Measurements from ENCODE around the gene MBTPS1.

MBTPS1 gene

DNA sequence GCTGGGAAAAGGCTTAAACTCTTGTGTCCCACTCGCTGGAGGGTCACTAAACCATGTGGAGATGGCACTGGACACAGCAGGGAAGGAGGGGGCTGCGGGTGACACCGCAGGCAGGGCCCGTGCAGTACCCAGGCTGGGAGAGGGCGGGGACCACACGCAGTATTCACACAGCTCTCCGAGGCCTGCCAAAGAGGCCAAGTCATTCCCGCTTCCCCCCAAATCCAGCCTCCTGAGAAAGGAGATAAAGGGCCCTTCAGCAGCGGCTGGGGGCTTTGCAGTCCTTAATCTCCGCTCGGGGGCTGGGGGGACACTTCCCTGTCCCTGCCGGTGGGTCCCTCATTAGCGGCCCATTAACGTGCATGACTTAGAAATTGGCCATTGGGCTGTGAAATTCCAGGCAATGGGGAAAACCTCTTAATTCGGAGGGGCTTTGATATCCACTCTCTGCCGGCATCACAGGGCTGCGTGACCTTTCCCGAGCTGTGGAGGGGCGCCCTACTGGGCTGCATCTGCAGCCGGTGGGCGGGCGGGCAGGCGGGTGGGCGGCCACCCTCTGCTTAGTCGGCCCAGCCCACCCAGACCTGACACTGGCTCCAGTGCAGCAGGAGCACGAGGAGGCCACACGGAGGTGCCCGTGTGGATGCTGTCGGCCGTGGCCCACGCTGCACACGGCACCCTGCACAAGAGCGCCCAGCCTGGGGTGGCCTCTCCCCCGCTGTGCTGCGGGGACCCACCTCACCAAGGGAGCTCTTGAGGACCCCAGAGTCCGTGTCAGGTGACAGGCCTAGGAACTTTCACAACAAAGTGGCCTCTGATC, 71.5 kb downstream of the MBTPS1 start:
- no peak overlapping the region for H3K27ac Mint-ChIP-seq
- no peak overlapping the region for H3K4me3 Mint-ChIP-seq
- CTCF ChIA-PET = interaction anchor here (1.6 kb wide), 1 partner anchor 91 kb away, joined by 4 read pairs; the partner anchor contains the start of gene OSGIN1

DNA sequence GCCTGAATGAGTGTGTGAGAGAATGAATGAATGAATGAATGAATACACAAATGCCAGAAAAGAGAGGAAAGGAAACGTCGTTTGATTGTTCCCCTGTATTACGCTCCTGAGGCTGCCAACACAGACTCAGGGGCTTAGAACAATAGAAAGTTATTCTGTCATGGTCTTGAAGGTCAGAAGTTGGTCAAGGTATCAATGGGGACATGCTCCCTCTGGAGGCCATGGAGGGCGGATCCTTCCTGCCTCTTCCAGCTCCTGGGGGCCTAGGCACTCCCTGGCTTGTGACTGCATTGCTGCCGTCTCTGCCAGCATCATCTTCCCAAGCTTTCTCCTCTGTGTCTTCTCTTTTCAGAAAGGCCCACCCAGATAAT, 72.6 kb downstream of the MBTPS1 start:
- CTCF ChIA-PET = interaction anchor here (0.9 to 1.6 kb wide), 3 partner anchors 87 to 217 kb away, joined by 3 to 4 read pairs (median 3); partner anchors contain the start of gene OSGIN1
- Mint-ChIP-seq H3K4me1 (no peaks in the 10 kb centered on the region), H3K27me3 (peaks cover 52% of the 10 kb centered on the region), H3K4me3 (no peak overlapping the region), H3K36me3 (no peaks in the 10 kb centered on the region), H3K9me3 (no peaks in the 10 kb centered on the region), H3K27ac (no peak overlapping the region)
- no peak for DNase-seq

More for the DNA sequence above, 71.5 kb downstream of the MBTPS1 start:
- DNase-seq = no peak
- Mint-ChIP-seq H3K36me3 (peaks cover under 1% of the 10 kb centered on the region), H3K27me3 (peaks cover 48% of the 10 kb centered on the region), H3K9me3 (no peaks in the 10 kb centered on the region), H3K4me1 (no peaks in the 10 kb centered on the region)

DNA sequence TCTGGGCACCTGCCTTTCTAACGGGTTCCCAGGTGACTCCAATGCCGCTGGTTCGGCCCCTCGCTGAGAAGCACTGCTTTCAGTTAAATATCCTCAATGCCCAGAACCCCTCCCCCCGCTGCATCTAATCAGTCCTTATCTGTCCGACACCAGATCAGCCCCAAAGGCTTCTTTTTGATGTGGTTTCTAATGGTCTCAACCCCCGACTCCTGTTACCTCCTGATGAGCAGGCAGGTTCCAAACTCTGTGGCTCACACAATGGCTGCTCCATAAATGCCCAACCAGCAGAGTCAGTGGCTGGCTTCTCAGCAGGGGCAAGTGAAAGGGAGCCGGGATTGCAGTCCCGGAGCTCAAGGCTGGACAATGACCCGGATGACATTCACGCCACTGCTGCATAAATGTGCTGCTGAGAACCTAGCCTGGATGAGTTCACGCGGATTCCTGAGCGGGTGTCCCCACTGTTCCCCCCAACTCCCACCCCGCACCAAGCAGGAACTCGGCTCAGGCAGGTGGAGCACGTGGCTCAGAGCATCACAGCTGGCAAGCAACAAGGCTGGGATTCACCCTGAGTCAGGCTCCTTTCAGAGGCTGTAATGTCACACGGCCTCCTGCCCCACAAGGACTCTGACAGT, 73.1 kb downstream of the MBTPS1 start:
- CTCF ChIA-PET = interaction anchor here (0.9 to 1.6 kb wide), 5 partner anchors 23 to 234 kb away, joined by 3 to 5 read pairs (median 3); partner anchors contain the start of gene OSGIN1
- no peak for DNase-seq
- Mint-ChIP-seq H3K27ac (no peak overlapping the region), H3K4me1 (no peaks in the 10 kb centered on the region), H3K4me3 (no peak overlapping the region), H3K36me3 (no peaks in the 10 kb centered on the region), H3K27me3 (peaks cover 52% of the 10 kb centered on the region), H3K9me3 (no peaks in the 10 kb centered on the region)

DNA sequence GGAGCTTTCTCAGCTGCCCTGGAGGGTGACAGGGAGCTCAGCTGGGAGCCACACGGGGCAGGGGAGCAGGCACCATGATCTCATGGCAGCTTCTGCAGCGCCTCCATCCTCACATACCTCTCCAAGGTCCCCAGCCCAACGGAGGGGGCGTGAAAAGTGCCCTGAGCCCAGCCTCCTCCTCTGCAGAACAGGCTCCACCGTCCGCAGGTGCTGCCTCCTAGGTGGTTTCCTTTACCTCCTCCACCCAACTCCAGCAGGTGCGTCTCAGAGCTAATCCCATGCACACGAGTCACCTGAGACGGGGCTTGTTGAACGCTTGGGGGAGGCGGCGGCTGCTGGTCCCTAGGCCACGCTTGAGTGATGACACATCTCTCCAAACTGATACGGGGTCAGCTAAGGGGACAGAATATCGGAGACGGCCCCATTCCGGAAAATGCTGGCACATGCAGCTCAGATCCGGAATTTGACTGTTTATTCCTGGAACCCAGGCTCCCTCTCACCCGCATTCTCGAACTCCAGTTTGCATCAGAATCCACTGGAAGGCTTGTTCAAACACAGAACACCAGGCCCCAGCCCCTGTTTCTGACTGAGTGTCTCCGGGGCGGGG, 73.8 kb downstream of the MBTPS1 start:
- Mint-ChIP-seq H3K9me3 (no peaks in the 10 kb centered on the region), H3K27me3 (peaks cover 55% of the 10 kb centered on the region), H3K36me3 (no peaks in the 10 kb centered on the region), H3K27ac (no peak overlapping the region), H3K4me3 (no peak overlapping the region), H3K4me1 (no peaks in the 10 kb centered on the region)
- no peak for DNase-seq
- CTCF ChIA-PET = interaction anchor here (0.9 to 1.6 kb wide), 4 partner anchors 23 to 235 kb away, joined by 3 to 5 read pairs (median 3); no protein-coding TSS in a partner anchor

DNA sequence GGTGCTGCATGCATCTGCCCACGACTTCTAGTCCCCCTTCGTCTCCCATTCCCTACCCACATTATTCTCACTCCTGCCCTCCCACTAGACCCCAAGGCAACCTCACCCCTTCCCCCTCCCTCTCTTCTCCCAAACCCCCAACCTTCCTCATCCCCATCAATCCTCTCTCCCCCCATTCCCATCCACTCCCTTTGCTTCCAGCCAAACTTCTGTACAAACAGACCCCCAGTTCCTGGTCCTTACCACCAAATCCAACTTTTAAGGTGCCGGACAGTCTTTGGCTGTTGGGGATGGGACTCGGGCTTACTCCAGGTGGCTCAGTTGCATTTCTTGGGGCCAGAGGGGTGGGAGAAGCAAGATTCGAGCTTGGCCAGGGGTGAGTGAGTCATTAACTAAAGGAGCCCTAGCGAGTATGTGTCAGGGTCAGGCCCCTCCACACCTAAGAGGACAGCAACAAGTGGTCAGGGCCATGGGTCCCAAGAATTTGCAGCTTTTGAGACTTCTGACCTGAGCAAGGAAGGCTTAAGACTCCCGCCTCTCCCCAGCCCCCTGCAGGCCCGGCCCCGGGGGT, 74.3 kb downstream of the MBTPS1 start, which contains the start of gene SLC38A8:
Gene SLC38A8 (minus strand): TSS at position 488 of the 571 bp plus-strand sequence. CDS start 638 bp downstream, outside the sequence.
- Mint-ChIP-seq H3K27ac (no peak within 1 kb of the TSS), H3K27me3 (peaks cover 55% of the 10 kb centered on the region), H3K9me3 (no peaks in the 10 kb centered on the region), H3K4me3 (no peak within 1 kb of the TSS), H3K4me1 (no peaks in the 10 kb centered on the region), H3K36me3 (no peaks in the 10 kb centered on the region)
- CTCF ChIA-PET = interaction anchor here (0.8 to 1.6 kb wide), 3 partner anchors 24 to 133 kb away, joined by 3 to 5 read pairs (median 3); no protein-coding TSS in a partner anchor
- DNase-seq = no peak

DNA sequence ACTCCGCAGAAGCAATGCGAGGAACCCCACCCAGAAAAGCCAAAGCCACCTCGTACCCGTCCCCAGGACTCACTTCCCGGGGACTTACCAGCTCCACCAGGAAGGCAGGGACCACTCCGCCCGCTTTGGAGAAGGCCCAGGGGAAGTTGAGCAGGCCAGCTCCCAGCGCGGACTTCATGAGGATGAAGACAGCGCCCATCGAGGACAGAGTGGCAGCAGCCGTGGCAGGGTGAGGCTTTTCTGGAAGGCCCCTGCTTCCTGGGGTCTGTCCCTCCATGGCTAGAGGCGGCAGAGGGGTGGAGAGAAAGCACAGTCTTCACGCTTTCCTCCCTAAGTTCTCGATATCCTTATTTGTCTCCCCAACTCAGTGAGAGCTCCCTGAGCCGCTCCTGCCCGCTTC, 74.9 kb downstream of the MBTPS1 start:
- CTCF ChIA-PET = interaction anchor here (0.8 to 1.6 kb wide), 4 partner anchors 16 to 134 kb away, joined by 3 to 5 read pairs (median 4); no protein-coding TSS in a partner anchor
- Mint-ChIP-seq H3K4me3 (no peak overlapping the region), H3K27ac (no peak overlapping the region), H3K36me3 (no peaks in the 10 kb centered on the region), H3K4me1 (no peaks in the 10 kb centered on the region), H3K27me3 (peaks cover 55% of the 10 kb centered on the region), H3K9me3 (no peaks in the 10 kb centered on the region)
- DNase-seq = no peak

DNA sequence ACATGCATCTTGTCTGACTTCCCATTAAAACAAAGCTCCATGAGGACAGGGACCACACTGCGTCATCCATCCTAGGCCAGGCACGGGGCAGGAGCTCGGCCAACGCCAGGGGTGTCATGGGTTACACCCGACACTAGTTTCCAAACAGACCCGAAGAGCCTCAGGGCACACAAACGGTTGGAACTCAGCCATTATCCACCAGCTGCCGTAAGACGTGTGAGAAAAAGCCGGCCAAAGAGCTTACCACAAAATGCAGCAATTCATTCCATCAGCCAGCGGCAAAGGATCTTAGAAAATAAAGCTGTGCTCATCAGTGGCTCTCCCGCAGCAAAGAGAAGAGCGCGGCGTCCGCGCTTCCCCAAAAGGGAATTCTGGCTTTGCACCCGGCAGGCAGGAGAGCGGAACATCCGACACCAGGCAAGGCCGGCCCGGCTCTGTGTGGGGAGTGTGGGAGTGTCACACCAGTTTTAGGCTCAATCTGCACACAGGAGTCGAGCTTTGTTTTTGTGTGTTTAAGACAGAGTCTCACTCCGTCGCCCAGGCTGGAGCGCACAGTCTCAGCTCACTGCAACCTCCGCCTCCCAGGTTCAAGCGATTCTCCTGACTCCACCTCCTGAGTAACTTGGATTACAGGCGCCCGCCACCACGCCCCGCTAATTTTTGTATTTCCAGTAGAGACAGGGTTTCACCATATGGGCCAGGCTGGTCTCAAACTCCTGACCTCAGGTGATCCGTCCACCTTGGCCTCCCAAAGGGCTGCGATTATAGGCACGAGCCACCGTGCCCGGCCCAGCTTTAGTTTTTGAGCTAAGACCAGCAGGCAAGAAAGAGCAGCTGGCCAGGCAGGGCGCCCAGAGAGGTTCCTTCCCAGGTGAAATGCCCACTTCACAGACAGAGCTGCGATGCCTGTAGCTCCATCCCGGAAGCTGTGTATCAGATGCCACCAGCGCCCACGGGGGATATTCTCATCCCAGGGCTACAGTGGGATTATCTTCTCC, 75.6 kb downstream of the MBTPS1 start:
- DNase-seq = no peak
- Mint-ChIP-seq H3K4me3 (no peak overlapping the region), H3K4me1 (no peaks in the 10 kb centered on the region), H3K27me3 (peaks cover 60% of the 10 kb centered on the region), H3K9me3 (peaks cover 4% of the 10 kb centered on the region), H3K27ac (no peak overlapping the region), H3K36me3 (no peaks in the 10 kb centered on the region)
- CTCF ChIA-PET = interaction anchor here (0.8 to 1.6 kb wide), 4 partner anchors 17 to 146 kb away, joined by 3 to 4 read pairs (median 3); partner anchors contain the start of gene TAF1C

DNA sequence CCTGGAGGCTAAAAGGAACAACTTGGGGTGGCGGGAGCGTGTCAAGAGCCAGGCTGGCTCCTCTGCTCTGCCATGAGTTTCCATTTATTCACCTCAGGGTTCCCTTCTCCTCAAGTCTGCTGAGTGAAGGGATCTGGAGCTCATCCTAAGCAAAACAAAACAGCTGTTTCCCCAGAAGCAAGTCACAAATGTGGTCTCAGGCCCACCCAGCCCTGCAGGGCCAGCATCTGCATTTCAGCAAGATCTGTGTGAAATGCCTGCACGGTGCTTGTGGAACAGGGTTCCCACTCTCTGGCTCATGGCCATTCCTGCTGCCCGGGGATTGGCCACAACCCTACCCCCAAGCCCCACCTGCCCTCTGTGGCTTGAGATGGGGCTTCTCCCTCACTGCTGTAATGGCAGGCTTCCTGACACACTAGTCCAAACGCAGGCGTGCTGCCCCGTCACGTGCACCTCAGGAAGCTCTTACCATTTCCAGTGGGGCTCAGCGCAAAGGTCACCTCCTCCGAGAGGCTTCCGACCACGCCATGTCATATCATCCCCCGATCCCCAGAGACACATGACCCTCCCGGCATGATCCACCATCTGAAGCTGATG, 76.4 kb downstream of the MBTPS1 start:
- H3K4me3 Mint-ChIP-seq = no peak overlapping the region
- DNase-seq = no peak
- H3K9me3 Mint-ChIP-seq = peaks cover 7% of the 10 kb centered on the region
- no peaks in the 10 kb centered on the region for H3K4me1 Mint-ChIP-seq
- peaks cover 60% of the 10 kb centered on the region for H3K27me3 Mint-ChIP-seq
- H3K36me3 Mint-ChIP-seq = no peaks in the 10 kb centered on the region
- H3K27ac Mint-ChIP-seq = no peak overlapping the region
- CTCF ChIA-PET = interaction anchor here (1.3 to 1.4 kb wide), 2 partner anchors 17 to 147 kb away, joined by 3 to 4 read pairs; partner anchors contain the start of gene TAF1C

DNA sequence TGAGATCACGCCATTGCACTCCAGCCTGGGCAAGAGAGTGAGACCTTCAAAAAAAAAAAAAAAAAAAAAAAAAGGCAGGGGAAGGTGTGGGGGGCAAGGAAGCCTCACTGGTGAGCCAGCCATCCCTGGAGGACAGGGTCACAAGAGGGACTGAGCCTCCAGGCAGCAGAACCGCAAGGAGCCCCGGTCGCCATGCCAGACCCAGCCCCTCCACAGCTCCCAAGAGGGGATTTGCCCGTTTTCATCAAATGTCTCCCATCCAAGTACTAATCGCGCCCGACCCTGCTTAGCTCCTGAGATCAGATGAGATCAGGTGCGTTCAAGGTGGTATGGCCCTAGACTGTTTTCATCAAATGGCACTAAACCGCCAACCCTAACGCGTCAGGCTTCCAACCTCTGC, 77.0 kb downstream of the MBTPS1 start:
- Mint-ChIP-seq H3K9me3 (peaks cover 7% of the 10 kb centered on the region), H3K27ac (no peak overlapping the region), H3K36me3 (no peaks in the 10 kb centered on the region), H3K27me3 (peaks cover 55% of the 10 kb centered on the region), H3K4me1 (no peaks in the 10 kb centered on the region), H3K4me3 (no peak overlapping the region)
- DNase-seq = no peak
- CTCF ChIA-PET = no interaction called here

DNA sequence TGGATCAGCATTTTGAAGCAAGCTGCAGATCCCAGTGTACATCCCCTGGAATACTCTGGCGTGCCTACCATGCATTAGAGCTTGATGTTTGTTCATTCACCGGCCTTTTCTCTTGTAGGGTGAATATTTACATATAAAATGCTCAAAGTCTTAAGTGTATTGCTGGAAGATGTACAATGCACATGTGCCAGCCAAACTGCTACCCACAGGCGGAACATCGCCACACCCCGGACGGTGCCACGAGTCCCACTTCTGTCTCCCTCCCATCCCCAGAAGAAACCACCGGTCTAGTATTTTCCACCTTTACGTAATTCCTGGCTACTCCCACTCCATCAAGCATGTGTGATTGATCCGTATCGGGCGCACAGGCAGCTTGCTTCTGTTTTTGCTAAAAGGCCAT, 78.3 kb downstream of the MBTPS1 start:
- Mint-ChIP-seq H3K4me1 (no peaks in the 10 kb centered on the region), H3K27ac (no peak overlapping the region), H3K27me3 (peaks cover 43% of the 10 kb centered on the region), H3K36me3 (no peaks in the 10 kb centered on the region), H3K9me3 (peaks cover 7% of the 10 kb centered on the region), H3K4me3 (no peak overlapping the region)
- DNase-seq = no peak
- CTCF ChIA-PET = no interaction called here

DNA sequence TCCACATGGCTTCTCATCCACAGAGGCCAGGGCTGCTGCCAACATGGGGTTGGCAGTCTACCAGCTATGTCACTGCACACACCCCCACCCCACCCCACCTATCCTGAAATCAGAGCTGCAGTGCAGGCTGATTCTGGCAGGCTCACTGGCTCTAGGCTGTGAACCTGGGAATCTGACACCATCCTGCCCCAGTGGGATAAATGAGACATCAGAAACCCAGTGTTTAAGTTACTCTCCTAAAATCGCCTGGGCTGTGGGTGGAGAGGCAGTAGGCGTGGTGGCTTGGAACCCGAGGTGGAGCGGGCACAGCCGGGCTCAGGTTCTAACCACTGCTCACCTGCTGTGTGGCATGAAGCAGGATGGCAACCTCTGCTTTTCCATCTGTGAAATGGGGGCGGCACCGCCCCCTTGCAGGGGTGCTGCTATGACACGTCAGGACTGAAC, 79.7 kb downstream of the MBTPS1 start:
- CTCF ChIA-PET = no interaction called here
- Mint-ChIP-seq H3K9me3 (peaks cover 7% of the 10 kb centered on the region), H3K27ac (no peak overlapping the region), H3K4me1 (no peaks in the 10 kb centered on the region), H3K27me3 (peaks cover 28% of the 10 kb centered on the region), H3K4me3 (no peak overlapping the region), H3K36me3 (no peaks in the 10 kb centered on the region)
- DNase-seq = no peak

DNA sequence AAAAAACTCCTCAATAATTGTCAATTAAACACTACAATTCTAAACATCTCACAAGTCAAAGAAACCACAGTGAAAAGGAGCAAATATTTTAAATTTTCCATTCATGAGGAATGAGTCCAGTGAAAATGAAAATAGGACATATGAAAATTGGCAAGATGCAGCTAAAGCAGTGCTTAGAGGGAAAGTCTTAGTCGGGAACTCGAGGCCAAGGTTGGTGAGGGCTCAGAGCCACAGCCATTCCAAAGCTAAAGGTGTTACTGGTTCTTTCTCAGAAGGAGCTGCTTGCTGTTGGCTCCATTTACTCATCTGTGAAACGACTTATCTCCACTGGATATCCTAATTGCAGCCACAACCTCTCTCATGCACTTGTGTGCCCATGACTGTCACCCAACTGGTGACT, 80.6 kb downstream of the MBTPS1 start:
- no peaks in the 10 kb centered on the region for H3K36me3 Mint-ChIP-seq
- H3K4me1 Mint-ChIP-seq = no peaks in the 10 kb centered on the region
- H3K9me3 Mint-ChIP-seq = peaks cover 7% of the 10 kb centered on the region
- H3K4me3 Mint-ChIP-seq = no peak overlapping the region
- DNase-seq = no peak
- peaks cover 25% of the 10 kb centered on the region for H3K27me3 Mint-ChIP-seq
- CTCF ChIA-PET = no interaction called here
- no peak overlapping the region for H3K27ac Mint-ChIP-seq

DNA sequence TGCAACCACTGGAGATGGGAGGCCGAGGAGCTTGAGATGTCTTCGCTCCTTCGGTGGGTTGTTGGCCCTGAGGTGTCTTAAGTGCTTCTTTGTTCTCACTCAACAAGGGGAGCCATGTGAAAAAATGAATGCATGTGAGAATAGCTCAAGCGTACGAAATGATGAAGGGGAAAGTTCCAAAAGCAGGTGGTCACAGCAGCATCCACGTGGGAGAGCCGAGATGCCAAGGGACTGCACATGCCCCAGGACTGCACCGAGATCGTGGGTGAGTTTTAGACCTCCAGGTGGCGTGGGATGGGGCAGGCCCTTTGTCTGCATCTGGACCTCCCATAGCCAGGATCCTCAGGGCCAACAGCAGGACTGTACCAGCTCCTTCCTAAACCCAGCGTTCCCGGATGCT, 82.2 kb downstream of the MBTPS1 start:
- peaks cover 27% of the 10 kb centered on the region for H3K27me3 Mint-ChIP-seq
- no peaks in the 10 kb centered on the region for H3K36me3 Mint-ChIP-seq

More for the DNA sequence above, 82.2 kb downstream of the MBTPS1 start:
- CTCF ChIA-PET = no interaction called here
- H3K27ac Mint-ChIP-seq = no peak overlapping the region
- no peak for DNase-seq
- H3K4me3 Mint-ChIP-seq = no peak overlapping the region
- H3K4me1 Mint-ChIP-seq = peaks cover 10% of the 10 kb centered on the region
- peaks cover 7% of the 10 kb centered on the region for H3K9me3 Mint-ChIP-seq

All from activated naive CD4-positive, alpha-beta T cell treated with anti-CD3 and anti-CD28 coated beads, Interleukin-2, amount 10 ng/mL, durations not matched to agents 7 days and 5 days (primary cell).